LNCAP (cell line): ENCODE results near the gene MT1A.
A peak's percentile ranks its signal among the peaks of the same experiment; 100 is the strongest.

Experiments used
- TF ChIP-seq, protein P1 (sequence below): fragments of 450-650 bp; IDR thresholded peaks from 2 replicates; pipeline ENCODE4 v1.5.1; 2017; ENCODE audit warnings: mild to moderate bottlenecking

Gene MT1A

DNA sequence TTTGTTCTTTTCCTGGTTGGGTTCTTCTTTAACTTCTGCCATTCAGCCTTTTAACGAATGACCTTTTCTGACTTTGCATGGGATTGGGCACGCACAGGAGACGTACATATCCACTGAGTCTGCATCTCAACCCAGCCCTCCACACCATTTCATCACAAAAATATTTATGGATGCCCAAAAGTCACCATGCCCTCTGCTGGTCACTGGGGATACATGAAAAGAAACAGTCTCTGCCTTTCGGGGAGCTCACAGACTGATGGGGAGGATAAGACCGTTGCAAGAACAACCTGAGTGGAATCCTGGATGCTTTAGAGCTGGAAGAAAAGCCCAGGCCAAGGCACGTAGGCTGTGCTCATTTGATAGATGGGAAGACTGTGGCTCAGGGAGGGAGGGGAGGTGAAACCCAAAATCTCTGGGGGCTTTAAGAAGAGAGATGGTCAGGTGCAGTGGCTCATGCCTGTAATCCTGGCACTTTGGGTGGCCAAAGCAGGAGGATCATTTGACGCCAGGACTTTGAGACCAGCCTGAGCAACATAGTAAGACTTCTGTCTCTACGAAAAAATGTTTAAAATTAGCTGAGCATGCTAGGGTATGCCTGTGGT is 38.0 kb upstream of the MT1A start:
- TF ChIP-seq, protein P1, sequence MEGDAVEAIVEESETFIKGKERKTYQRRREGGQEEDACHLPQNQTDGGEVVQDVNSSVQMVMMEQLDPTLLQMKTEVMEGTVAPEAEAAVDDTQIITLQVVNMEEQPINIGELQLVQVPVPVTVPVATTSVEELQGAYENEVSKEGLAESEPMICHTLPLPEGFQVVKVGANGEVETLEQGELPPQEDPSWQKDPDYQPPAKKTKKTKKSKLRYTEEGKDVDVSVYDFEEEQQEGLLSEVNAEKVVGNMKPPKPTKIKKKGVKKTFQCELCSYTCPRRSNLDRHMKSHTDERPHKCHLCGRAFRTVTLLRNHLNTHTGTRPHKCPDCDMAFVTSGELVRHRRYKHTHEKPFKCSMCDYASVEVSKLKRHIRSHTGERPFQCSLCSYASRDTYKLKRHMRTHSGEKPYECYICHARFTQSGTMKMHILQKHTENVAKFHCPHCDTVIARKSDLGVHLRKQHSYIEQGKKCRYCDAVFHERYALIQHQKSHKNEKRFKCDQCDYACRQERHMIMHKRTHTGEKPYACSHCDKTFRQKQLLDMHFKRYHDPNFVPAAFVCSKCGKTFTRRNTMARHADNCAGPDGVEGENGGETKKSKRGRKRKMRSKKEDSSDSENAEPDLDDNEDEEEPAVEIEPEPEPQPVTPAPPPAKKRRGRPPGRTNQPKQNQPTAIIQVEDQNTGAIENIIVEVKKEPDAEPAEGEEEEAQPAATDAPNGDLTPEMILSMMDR = peak; percentile 78

DNA sequence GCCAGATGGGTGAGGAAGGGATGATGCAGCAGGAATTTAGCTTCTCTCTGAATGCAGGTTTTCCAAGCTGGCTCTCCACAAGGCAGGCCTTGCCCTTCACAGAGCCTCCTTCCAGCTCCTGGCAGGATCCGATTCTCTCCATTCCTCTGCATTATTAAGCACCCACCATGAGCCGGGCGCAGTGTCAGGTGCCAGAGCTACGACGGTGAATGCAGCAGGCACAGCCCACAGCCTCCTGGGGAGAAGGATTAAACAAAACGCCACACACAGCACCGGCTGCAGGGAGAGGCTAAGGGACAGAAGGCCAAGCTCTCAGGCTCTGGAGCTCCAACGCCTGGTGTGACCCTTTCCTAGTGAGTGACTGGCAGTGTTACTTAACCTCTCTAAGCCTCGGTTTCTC is 37.1 kb upstream of the MT1A start:
- TF ChIP-seq, protein P1 = no peak

DNA sequence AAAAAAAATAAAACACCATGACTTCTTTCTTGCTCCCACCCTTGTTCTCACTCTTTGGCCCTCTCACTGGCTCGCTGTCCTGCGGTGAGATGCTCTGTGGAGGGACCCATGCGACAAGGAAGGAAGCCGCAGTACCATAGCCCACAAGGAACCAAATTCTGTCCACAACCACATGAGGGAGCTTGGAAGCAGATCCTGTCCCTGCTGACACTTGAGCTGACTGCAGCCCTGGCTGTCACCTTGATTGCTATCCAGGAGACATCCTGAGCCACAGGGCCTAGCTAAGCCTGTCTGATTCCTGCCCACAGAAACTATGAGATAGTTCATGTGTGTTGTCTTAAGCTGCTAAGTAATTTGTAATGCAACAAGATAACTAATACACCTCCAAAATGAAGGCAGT is 34.9 kb upstream of the MT1A start:
- TF ChIP-seq, protein P1 = peak; percentile 41; the same call in 1 of the 2 replicates

DNA sequence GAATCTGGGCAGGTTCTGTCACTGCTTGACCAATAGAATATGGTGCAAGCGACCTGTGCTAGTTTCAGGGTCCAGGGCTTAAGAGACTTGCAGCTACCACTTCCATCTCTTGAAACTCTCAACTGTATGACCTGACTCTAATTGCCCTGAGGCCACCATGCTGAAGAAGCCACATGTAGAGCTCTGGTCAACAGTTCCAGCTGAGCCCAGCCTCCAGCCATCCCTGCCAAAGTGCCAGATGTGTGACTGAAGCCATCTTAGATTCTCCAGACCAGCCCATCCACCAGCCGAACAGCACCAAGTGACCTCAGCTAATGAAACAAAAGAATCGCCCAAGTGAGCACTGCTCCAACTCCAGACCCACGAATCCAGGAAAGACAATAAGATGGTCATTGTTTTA is 33.5 kb upstream of the MT1A start:
- TF ChIP-seq, protein P1 = no peak

DNA sequence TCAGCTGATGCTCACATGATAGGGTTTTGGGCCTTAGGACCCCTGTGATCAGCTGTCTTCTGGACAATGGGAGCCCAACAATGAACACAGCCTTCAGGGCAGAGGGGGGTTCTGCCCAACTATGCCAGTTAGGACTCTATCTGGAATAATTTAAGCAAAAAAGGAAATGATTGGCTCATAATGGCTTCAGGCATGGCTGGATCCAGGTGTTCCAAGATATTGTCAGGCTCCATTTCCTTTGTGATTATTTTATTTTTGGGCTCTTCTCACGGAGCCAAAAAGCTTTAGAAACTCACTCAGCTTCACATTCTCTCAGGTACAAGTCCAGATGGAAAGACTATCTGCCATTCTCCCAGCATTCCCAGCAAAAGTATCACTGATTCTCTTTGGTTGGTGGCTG is 33.0 kb upstream of the MT1A start:
- TF ChIP-seq, protein P1 = no peak

DNA sequence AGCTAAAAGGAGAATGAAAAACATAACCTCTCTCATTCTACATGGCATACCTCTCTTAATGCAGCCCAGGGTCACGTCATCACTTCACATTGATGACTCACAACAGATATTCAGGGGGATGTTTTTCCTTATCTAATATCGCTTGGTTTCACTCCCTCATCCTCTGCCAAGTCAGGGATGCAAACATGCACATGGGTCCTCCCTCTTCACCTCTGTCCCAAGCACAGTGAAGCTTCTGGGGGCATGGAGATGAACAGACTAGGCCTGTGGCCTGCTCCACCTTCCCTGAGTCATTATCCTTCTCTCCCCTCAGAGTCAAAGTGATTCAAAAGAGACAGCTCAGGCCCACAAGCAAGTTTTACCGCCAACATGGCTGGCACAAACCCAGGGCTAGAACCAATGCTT is 32.4 kb upstream of the MT1A start:
- TF ChIP-seq, protein P1 = no peak

DNA sequence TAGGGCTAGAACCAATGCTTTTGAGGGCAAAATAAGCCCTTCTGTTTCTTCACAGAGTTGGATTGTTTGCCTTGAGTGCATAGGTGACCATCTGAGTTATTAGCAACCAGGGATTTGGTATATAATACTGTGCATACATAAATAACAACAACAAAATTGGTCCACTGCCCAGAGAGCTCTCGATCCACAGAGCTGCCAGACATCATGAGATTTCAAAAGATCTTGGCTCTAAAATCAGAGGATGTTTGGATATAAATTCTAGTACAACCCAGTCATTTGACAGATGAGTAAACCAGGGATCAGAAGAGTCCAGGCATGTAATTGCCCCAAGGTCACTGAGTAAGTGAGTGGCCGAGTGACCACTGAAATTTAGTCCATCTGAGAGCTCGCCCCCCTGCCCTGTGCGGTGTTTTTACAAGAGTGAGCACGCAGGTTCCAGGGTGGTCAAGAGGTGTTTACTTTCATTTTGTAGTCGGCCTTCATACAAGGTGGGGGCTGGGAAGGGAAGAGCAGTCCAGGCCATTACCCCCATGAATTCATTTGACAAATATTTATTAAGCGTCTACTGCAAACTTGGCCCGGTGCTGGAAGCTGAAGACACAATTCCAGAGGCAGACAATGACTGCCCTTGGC is 31.9 kb upstream of the MT1A start:
- TF ChIP-seq, protein P1 = no peak
